ENCODE data around the gene SLC46A3.

Gene SLC46A3

GRCh38 chr13:28655561-28655960 is 63.2 kb downstream of the SLC46A3 start:
- no peak for TF ChIP-seq CTCF (conservative IDR thresholded peaks at IDR 0.05; ENCODE audit: low read depth, low read length)
- peak; percentile 69 for DNase-seq (ENCODE audit: low read depth)
- no peak overlapping the region for H3K4me3 ChIP-seq (ENCODE audit: low read depth, low read length)

DNA sequence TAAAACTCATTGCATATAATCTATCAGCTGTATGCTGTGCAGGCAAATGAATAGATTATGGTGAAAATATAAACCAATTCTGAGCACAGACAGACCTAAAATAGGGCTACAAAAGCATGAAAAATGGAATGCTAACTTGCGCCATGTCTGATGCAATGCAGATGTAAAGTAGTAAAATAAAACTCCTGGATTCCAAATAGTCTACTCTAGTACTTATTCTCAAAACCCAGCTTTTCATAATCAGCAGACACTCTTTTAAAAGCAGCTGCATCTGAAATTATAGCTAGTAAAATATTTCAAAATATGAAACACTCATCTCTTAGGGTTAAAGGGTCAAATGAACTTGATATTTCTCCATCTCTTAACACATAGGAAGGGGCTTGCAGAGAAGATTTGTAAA is 64.5 kb downstream of the SLC46A3 start:
- no peak for TF ChIP-seq CTCF (conservative IDR thresholded peaks at IDR 0.05; ENCODE audit: low read depth, low read length)
- DNase-seq (ENCODE audit: low read depth): no peak
- H3K4me3 ChIP-seq (ENCODE audit: low read depth, low read length): no peak overlapping the region

GRCh38 chr13:28653111-28653510 is 65.7 kb downstream of the SLC46A3 start:
- H3K4me3 ChIP-seq (ENCODE audit: low read depth, low read length): no peak overlapping the region
- DNase-seq (ENCODE audit: low read depth): no peak
- no peak for TF ChIP-seq CTCF (conservative IDR thresholded peaks at IDR 0.05; ENCODE audit: low read depth, low read length)

- DNase-seq (ENCODE audit: low read depth): no peak
- H3K4me3 ChIP-seq (ENCODE audit: low read depth, low read length): no peak overlapping the region
- TF ChIP-seq CTCF (conservative IDR thresholded peaks at IDR 0.05; ENCODE audit: low read depth, low read length): no peak
Observed at GRCh38 chr13:28651810-28652401, 66.9 kb downstream of the SLC46A3 start.

DNA sequence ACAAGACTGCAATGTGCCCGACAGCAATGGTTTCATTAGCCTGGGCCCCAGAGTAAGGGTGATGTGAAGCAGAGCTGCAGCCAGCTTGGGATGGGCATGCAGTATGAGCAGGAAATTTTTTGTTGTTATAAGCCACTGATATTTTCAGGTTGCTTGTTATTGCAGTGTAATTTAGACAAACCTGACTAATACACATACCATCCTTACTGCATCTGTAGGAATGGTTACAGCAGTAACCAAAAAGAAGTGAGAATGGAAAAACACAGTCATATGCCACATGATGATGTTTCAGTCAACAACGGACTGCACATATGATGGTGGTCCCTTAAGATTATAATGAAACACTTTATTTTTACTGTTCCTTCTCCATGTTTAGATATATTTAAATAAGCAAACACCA is 68.5 kb downstream of the SLC46A3 start:
- no peak for TF ChIP-seq CTCF (conservative IDR thresholded peaks at IDR 0.05; ENCODE audit: low read depth, low read length)
- no peak overlapping the region for H3K4me3 ChIP-seq (ENCODE audit: low read depth, low read length)
- DNase-seq (ENCODE audit: low read depth): peak; percentile 69
